Esophagus muscularis mucosa (tissue), 4 donors: Measurements from ENCODE around the gene EVC. TPM values are rescaled to one million over a fixed set of nuclear protein-coding genes. Genes with fewer than 3 reads are reported as not detected.

ENCODE experiments used
- DNase-seq: peaks from one replicate; pipeline ENCODE4 v3.0.0-alpha.2; 2017; ENCODE audit errors: extremely low spot score
- H3K27ac ChIP-seq, 4 donors: fragments of 200-600 bp; sonication (generic); replicated peaks in 1 of 4; 1 replicate in 3 of 4; 2 replicates in 1 of 4; pipeline ENCODE4 v1.5.1; 2016 to 2019; ENCODE audit warnings: mild to moderate bottlenecking in 1 of 4
- H3K27me3 ChIP-seq, 4 donors: fragments of 200-600 bp; sonication (generic); one replicate each; pipeline versions ENCODE4 v1.5.1 to v1.6.0; 2016 to 2019
- H3K36me3 ChIP-seq, 4 donors: fragments of 200-600 bp; sonication (generic); one replicate each; pipeline ENCODE4 v1.5.1; 2016 to 2019
- H3K4me1 ChIP-seq, 4 donors: fragments of 200-600 bp; sonication (generic); one replicate each; pipeline ENCODE4 v1.5.1; 2016 to 2019
- H3K4me3 ChIP-seq, 4 donors: fragments of 200-600 bp; sonication (generic); 1 replicate in 2 of 4; 2 replicates in 2 of 4; pipeline ENCODE4 v1.5.1; 2016 to 2019; ENCODE audit warnings: mild to moderate bottlenecking in 4 of 4, moderate library complexity in 1 of 4
- H3K9me3 ChIP-seq, 4 donors: fragments of 200-600 bp; sonication (generic); 1 replicate in 3 of 4; 2 replicates in 1 of 4; pipeline ENCODE4 v1.5.1; 2016 to 2019
- CTCF ChIP-seq, 3 experiments: fragments of 200-600 bp in 2 of 3; fragments of 450-650 bp in 1 of 3; sonication (generic) in 2 of 3; IDR thresholded peaks; one replicate each; pipeline ENCODE4 v1.5.1; 2017 to 2019; ENCODE audit warnings: antibody characterized with exemption in 3 of 3, mild to moderate bottlenecking in 2 of 3, moderate library complexity in 1 of 3
- EP300 ChIP-seq: sonication (generic); formaldehyde crosslinking; IDR thresholded peaks from one replicate; pipeline ENCODE4 v1.6.1; 2017; ENCODE audit warnings: antibody characterized with exemption
- POLR2A ChIP-seq: fragments of 450-650 bp; IDR thresholded peaks from one replicate; pipeline ENCODE4 v1.6.1; 2017; ENCODE audit warnings: antibody characterized with exemption, moderate library complexity, mild to moderate bottlenecking, low read depth
- POLR2AphosphoS5 ChIP-seq, 2 donors: sonication (generic); formaldehyde crosslinking; IDR thresholded peaks; one replicate each; pipeline ENCODE4 v1.6.1; 2017; ENCODE audit warnings: antibody characterized with exemption in 2 of 2
- WGBS: methylation state at CpG from one replicate; pipeline ENCODE4 v1.1.5; 2018; 5-methylcytosine and 5-hydroxymethylcytosine counted together
- intact Hi-C: fragments of 100-400 bp; cut with DNase I; formaldehyde crosslinking; loops from one replicate; pipeline ENCODE4 v1.15.1; 2023
- total RNA-seq, 4 donors: library from RNA; depleted of rRNA; stranded (reverse); fragments of >200 nt; gene quantifications; one replicate each; pipeline versions ENCODE4 v1.1.0 to v1.2.1, GENCODE V29; 2016

The EVC gene
- total RNA-seq, 4 donors from 2014 or later: 25.7 to 59.6 (median 44.2) TPM

DNA sequence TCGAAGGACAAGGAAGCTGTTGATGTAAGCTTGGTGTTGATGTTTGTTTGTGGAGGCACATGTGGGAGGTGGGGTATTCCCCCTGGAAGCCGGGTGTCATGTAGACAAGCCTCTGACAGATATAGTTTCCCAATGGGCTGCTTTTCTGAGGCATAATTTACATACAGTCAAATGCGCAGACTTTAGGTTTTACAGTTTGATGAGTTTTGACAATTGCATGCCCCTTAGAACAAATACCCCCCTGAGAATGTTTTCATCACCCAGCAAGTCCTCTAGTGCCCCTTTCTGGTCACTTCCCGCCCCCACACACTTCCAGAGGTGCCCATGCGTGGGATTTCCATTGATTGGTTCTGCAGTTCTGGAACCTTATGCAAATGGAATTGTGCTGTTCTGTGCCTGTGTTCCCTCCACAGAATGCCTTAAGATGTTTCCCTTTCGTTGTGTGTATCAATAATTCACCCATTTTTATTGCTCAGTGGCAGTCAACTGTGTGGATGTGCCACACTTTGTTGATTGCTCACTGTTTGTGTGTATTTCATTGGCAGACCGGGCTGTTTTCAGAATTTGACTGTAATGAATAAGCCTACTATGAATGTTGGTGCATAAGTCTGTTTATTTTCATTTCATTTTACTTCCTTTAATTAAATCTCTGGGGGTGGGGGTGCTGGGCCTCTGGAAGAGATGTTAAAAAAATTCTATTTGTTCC, 8.5 kb downstream of the EVC start:
- Histone ChIP-seq H3K27me3 (no peaks in the 10 kb centered on the region), H3K4me1 (peaks cover 0 to 7% (median 2%) of the 10 kb centered on the region in 4 donors), H3K9me3 (peaks cover 0 to 11% (median 3%) of the 10 kb centered on the region in 4 donors), H3K36me3 (peaks cover 0 to 55% (median 23%) of the 10 kb centered on the region in 4 donors), H3K27ac (no peak overlapping the region), H3K4me3 (no peak overlapping the region)
- WGBS: 89% methylated on average over 7 of the region's 7 CpGs
- TF ChIP-seq EP300 (no peak), CTCF (IDR thresholded peaks at IDR 0.05) (no peak), POLR2AphosphoS5 (IDR thresholded peaks at IDR 0.05) (no peak), POLR2A (no peak)
- DNase-seq: no peak
- intact Hi-C loops: no loop called here

DNA sequence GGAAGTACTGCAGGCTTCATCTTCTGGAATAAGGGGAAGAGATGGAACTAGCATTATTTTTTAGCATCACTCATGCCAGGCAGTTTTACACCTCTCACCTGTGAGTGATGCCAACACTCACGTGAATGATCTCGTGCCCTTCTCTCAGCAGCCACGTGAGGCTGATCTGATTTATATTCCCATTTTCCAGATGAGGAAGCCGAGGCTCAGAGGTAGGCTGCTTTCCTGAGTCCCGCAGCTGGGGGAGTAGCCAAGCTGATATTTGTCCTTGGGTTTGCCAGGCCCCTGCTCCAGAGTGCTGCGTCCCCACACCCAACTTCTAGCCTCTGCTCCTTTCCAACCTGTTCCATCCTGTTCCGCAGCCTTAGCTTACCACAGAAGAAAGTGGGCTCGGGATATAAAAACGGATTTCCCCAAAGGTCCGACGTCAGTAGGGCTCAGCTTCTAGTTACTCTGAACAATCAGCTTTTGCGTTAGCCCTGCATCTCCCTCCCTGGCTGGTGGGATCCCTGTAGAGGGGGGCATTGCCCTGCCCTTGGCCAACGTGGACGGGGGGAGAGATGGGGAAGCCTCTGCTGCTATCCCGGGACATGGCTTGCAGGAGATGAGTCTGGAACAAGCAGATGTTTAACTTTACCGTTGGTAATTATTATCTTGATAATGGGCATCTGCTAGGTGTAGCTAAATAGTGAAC, 9.3 kb downstream of the EVC start:
- Histone ChIP-seq H3K27me3 (no peaks in the 10 kb centered on the region), H3K4me3 (no peak overlapping the region), H3K9me3 (peaks cover 0 to 3% (median under 1%) of the 10 kb centered on the region in 4 donors), H3K27ac (no peak overlapping the region), H3K36me3 (peaks cover 0 to 61% (median 25%) of the 10 kb centered on the region in 4 donors), H3K4me1 (peaks cover 0 to 7% (median 2%) of the 10 kb centered on the region in 4 donors)
- DNase-seq: no peak
- WGBS: 85% methylated on average over 16 of the region's 16 CpGs
- no peak for TF ChIP-seq POLR2AphosphoS5 (IDR thresholded peaks at IDR 0.05)
- TF ChIP-seq CTCF (IDR thresholded peaks at IDR 0.05): no peak
- TF ChIP-seq POLR2A: no peak
- TF ChIP-seq EP300: no peak
- intact Hi-C loops: no loop called here

DNA sequence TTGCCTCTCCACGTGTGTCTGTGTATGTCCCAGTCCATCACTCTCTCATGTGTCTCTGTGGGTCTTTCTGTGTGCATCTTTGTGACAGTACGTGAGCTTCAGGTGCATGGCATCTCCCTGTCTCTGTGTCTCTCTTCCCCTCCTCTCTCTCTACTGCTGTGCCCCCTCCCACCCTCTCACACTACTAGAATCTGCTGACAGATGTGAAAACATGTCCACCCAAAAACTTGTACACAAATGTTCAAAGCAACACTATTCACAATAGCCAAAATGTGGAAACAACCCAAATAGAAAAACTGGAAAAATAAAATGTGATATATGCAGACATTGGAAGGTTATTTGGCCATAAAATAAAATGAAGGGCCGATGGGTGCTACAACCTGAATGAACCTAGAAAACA, 10.0 kb downstream of the EVC start:
- intact Hi-C loops: no loop called here
- no peak for TF ChIP-seq CTCF (IDR thresholded peaks at IDR 0.05)
- no peak for TF ChIP-seq POLR2AphosphoS5 (IDR thresholded peaks at IDR 0.05)
- TF ChIP-seq POLR2A: no peak
- TF ChIP-seq EP300: no peak
- Histone ChIP-seq H3K9me3 (no peaks in the 10 kb centered on the region), H3K36me3 (peaks cover 2 to 68% (median 26%) of the 10 kb centered on the region in 4 donors), H3K27ac (no peak overlapping the region), H3K4me3 (no peak overlapping the region), H3K4me1 (peaks cover 0 to 7% (median 2%) of the 10 kb centered on the region in 4 donors), H3K27me3 (no peaks in the 10 kb centered on the region)
- WGBS: 82% methylated on average over 3 of the region's 3 CpGs
- no peak for DNase-seq

DNA sequence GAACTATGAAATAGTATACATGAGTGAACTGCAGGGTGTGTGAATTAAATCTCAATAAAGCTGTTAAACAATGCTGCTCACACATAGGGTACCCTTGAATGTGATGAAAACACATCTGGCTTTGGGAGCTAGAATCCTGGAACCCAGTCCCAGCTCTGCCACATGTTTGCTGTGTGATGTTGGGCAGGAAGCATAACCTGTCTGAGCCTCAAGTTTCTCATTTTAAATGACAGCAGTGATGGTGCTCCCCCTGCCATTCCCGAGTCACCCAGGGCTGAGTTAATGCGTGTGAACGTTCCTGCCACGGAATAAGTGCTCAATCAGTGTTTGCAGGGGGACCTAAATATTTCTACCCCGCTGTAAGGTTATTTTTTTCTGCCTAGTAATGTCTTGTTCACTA, 10.9 kb downstream of the EVC start:
- no peak for TF ChIP-seq POLR2A
- TF ChIP-seq CTCF (IDR thresholded peaks at IDR 0.05): no peak
- no peak for TF ChIP-seq POLR2AphosphoS5 (IDR thresholded peaks at IDR 0.05)
- TF ChIP-seq EP300: no peak
- Histone ChIP-seq H3K9me3 (no peaks in the 10 kb centered on the region), H3K4me3 (no peak overlapping the region), H3K27ac (no peak overlapping the region), H3K27me3 (no peaks in the 10 kb centered on the region), H3K36me3 (peaks cover 5 to 71% (median 28%) of the 10 kb centered on the region in 4 donors), H3K4me1 (peaks cover 0 to 7% (median 2%) of the 10 kb centered on the region in 4 donors)
- no peak for DNase-seq
- WGBS: 84% methylated on average over 5 of the region's 5 CpGs
- intact Hi-C loops: no loop called here
